Ureter (tissue), 1 donor: ENCODE results near the gene MYOG. TPM values are rescaled to one million over a fixed set of nuclear protein-coding genes. Genes with fewer than 3 reads are reported as not detected.
A peak's percentile ranks its signal among the peaks of the same experiment; 100 is the strongest.

Experiments used
- DNase-seq: peaks from one replicate; pipeline ENCODE4 v3.0.0-alpha.2; 2020; ENCODE audit warnings: low spot score
- total RNA-seq: library from RNA; stranded (reverse); gene quantifications from one replicate; pipeline ENCODE4 v1.2.4, GENCODE V29; 2023
- donor health status: DM: yes; HTN: yes; CAD: no.

The MYOG gene
- total RNA-seq, 1 donor from 2014 or later, result not detected

- DNase-seq, result no peak
Observed at GRCh38 chr1:203046984-203047630, 38.7 kb downstream of the MYOG start.

- DNase-seq, result no peak
Observed at GRCh38 chr1:203045821-203046594, 39.8 kb downstream of the MYOG start.

GRCh38 chr1:203045336-203045735 lies 40.5 kb downstream of the MYOG start:
- DNase-seq, result no peak

- DNase-seq, result no peak
Observed at GRCh38 chr1:203044546-203045250, 41.1 kb downstream of the MYOG start.

GRCh38 chr1:203043830-203044545 lies 41.8 kb downstream of the MYOG start:
- no peak for DNase-seq

- DNase-seq, result no peak
Observed at GRCh38 chr1:203041351-203041932, 44.4 kb downstream of the MYOG start.

GRCh38 chr1:203040513-203041275 lies 45.1 kb downstream of the MYOG start:
- no peak for DNase-seq

GRCh38 chr1:203039609-203040512 lies 46.0 kb downstream of the MYOG start:
- DNase-seq, result no peak

- DNase-seq, result peak; percentile 72
Observed at GRCh38 chr1:203038891-203039608, 46.8 kb downstream of the MYOG start.

GRCh38 chr1:203038217-203038741 lies 47.5 kb downstream of the MYOG start:
- DNase-seq, result peak; percentile 65

- no peak for DNase-seq
Observed at GRCh38 chr1:203037509-203038190, 48.2 kb downstream of the MYOG start.

GRCh38 chr1:203036537-203036936 lies 49.3 kb downstream of the MYOG start:
- DNase-seq, result no peak

- no peak for DNase-seq
Observed at GRCh38 chr1:203036135-203036534, 49.7 kb downstream of the MYOG start.

- DNase-seq, result no peak
Observed at GRCh38 chr1:203035111-203036000, 50.5 kb downstream of the MYOG start.

- no peak for DNase-seq
Observed at GRCh38 chr1:203034422-203035110, 51.2 kb downstream of the MYOG start.

- DNase-seq, result no peak
Observed at GRCh38 chr1:203033917-203034316, 51.9 kb downstream of the MYOG start.

- DNase-seq, result no peak
Observed at GRCh38 chr1:203033287-203033686, 52.5 kb downstream of the MYOG start.
